Vagina (tissue), 2 donors: ENCODE measurements around the gene FAXDC2. TPM values are rescaled to one million over a fixed set of nuclear protein-coding genes. Genes with fewer than 3 reads are reported as not detected.

Source experiments
- DNase-seq, 2 donors: peaks; one replicate each; pipeline ENCODE4 v3.0.0-alpha.2; 2017; ENCODE audit errors: extremely low spot score in 2 of 2
- H3K27ac ChIP-seq: fragments of 200-600 bp; sonication (generic); one replicate; pipeline ENCODE4 v1.5.1; 2019
- H3K27me3 ChIP-seq: fragments of 200-600 bp; sonication (generic); one replicate; pipeline ENCODE4 v1.5.1; 2019
- H3K36me3 ChIP-seq, 2 donors: fragments of 200-600 bp; sonication (generic); one replicate each; pipeline ENCODE4 v1.5.1; 2017 to 2019
- H3K4me1 ChIP-seq: fragments of 200-600 bp; sonication (generic); one replicate; pipeline ENCODE4 v1.5.1; 2019
- H3K4me3 ChIP-seq, 2 donors: fragments of 200-600 bp; sonication (generic); 1 replicate in 1 of 2; 2 replicates in 1 of 2; pipeline ENCODE4 v1.5.1; 2016 to 2019
- H3K9me3 ChIP-seq: fragments of 200-600 bp; sonication (generic); one replicate; pipeline ENCODE4 v1.5.1; 2019
- CTCF ChIP-seq, 3 experiments: fragments of 450-650 bp in 2 of 3; fragments of 200-600 bp in 1 of 3; sonication (generic) in 1 of 3; IDR thresholded peaks; one replicate each; pipeline ENCODE4 v1.5.1; 2017 to 2019; ENCODE audit warnings: antibody characterized with exemption in 3 of 3, mild to moderate bottlenecking in 2 of 3, moderate library complexity in 2 of 3
- POLR2A ChIP-seq, 2 donors: fragments of 450-650 bp; IDR thresholded peaks; one replicate each; pipeline ENCODE4 v1.6.1; 2017; ENCODE audit warnings: antibody characterized with exemption in 2 of 2, mild to moderate bottlenecking in 2 of 2, moderate library complexity in 2 of 2
- POLR2AphosphoS5 ChIP-seq, 2 donors: sonication (generic); formaldehyde crosslinking; IDR thresholded peaks; one replicate each; pipeline ENCODE4 v1.9.0; 2017; ENCODE audit warnings: antibody characterized with exemption in 2 of 2, mild to moderate bottlenecking in 2 of 2, low read depth in 1 of 2; ENCODE audit not compliant: insufficient read depth in 1 of 2
- intact Hi-C: fragments of 100-400 bp; cut with DNase I; formaldehyde crosslinking; loops from one replicate; pipeline ENCODE4 v1.15.1; 2023
- total RNA-seq: library from RNA; depleted of rRNA; stranded (reverse); fragments of >200 nt; gene quantifications from one replicate; pipeline ENCODE4 v1.2.3, GENCODE V29; 2016

The FAXDC2 gene
- total RNA-seq, 1 donor from 2014 or later, result 35.4 TPM

- intact Hi-C loops, result no loop called here
- Histone ChIP-seq H3K9me3 (no peaks in the 10 kb centered on the region), H3K27me3 (no peaks in the 10 kb centered on the region), H3K36me3 (no peaks in the 10 kb centered on the region), H3K4me3 (peak overlapping the region; percentile 58 to 71), H3K27ac (peak overlapping the region; percentile 89), H3K4me1 (peaks cover 51% of the 10 kb centered on the region)
- no peak for DNase-seq
- TF ChIP-seq POLR2A (IDR thresholded peaks at IDR 0.05) (no peak), POLR2AphosphoS5 (IDR thresholded peaks at IDR 0.05; ENCODE audit: insufficient read depth in 1 of 2, low read depth in 1 of 2) (no peak), CTCF (IDR thresholded peaks at IDR 0.05) (no peak)
Measured at GRCh38 chr5:154849264-154849785, 1.1 kb downstream of the FAXDC2 start.

GRCh38 chr5:154844809-154845208 is 5.6 kb downstream of the FAXDC2 start:
- DNase-seq, result no peak
- Histone ChIP-seq H3K4me1 (peaks cover 37% of the 10 kb centered on the region), H3K4me3 (no peak overlapping the region), H3K27ac (no peak overlapping the region), H3K36me3 (no peaks in the 10 kb centered on the region), H3K27me3 (no peaks in the 10 kb centered on the region), H3K9me3 (no peaks in the 10 kb centered on the region)
- TF ChIP-seq POLR2A (IDR thresholded peaks at IDR 0.05) (no peak), CTCF (IDR thresholded peaks at IDR 0.05) (no peak), POLR2AphosphoS5 (IDR thresholded peaks at IDR 0.05; ENCODE audit: insufficient read depth in 1 of 2, low read depth in 1 of 2) (no peak)
- intact Hi-C loops, result no loop called here

DNA sequence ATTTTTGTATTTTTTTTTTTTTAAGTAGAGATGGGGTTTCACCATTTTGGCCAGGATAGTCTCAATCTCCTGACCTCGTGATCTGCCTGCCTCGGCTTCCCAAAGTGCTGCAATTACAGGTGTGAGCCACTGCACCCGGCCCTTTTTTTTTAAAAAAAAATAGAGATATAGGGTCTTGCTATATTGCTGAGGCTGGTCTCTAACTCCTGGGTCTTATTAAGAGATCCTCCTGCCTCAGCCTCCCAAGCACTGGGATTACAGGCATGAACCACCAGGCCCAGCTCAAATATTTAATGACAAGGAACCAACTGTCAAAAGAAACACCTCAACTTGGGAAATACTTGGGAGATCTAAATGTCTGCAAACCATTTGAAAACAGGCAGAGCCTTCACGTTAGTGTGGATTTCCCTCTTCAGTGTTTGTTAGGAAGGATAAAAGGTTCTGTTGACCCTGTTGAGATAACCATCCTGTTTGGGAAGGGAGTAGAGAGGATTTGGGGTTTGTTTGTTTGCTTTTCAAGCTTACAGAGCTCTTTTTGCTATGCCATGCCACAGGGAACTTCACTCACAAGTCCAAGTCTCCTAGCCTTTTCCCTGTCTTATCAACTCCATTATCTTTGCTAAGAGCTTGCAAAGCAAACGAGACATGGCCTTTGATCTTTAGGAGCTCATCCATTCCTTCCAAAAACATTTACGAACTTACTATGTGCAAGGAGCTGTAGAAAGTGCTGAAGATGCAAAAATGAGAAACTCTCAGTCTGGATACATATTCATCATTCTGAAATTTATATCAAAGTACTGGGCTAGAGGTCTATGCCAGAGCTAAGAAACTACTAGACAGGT is 7.5 kb downstream of the FAXDC2 start:
- peaks cover 18% of the 10 kb centered on the region for H3K4me1 ChIP-seq
- no peaks in the 10 kb centered on the region for H3K27me3 ChIP-seq
- no peaks in the 10 kb centered on the region for H3K9me3 ChIP-seq
- H3K4me3 ChIP-seq, result no peak overlapping the region
- intact Hi-C loops, result no loop called here
- H3K36me3 ChIP-seq, result peaks cover 0 to under 1% of the 10 kb centered on the region in 2 donors
- no peak for DNase-seq
- TF ChIP-seq POLR2A (IDR thresholded peaks at IDR 0.05) (no peak), POLR2AphosphoS5 (IDR thresholded peaks at IDR 0.05; ENCODE audit: insufficient read depth in 1 of 2, low read depth in 1 of 2) (no peak), CTCF (IDR thresholded peaks at IDR 0.05) (no peak)
- no peak overlapping the region for H3K27ac ChIP-seq

- Histone ChIP-seq H3K9me3 (no peaks in the 10 kb centered on the region), H3K27ac (no peak overlapping the region), H3K36me3 (peaks cover 0 to 4% of the 10 kb centered on the region in 2 donors), H3K4me3 (no peak overlapping the region), H3K4me1 (peaks cover 11% of the 10 kb centered on the region), H3K27me3 (no peaks in the 10 kb centered on the region)
- TF ChIP-seq CTCF (IDR thresholded peaks at IDR 0.05) (no peak), POLR2A (IDR thresholded peaks at IDR 0.05) (no peak), POLR2AphosphoS5 (IDR thresholded peaks at IDR 0.05; ENCODE audit: insufficient read depth in 1 of 2, low read depth in 1 of 2) (no peak)
- intact Hi-C loops, result no loop called here
- no peak for DNase-seq
Measured at GRCh38 chr5:154841273-154841661, 9.1 kb downstream of the FAXDC2 start.
